H4 (cell line): ENCODE results near the gene KRT8. TPM values are rescaled to one million over a fixed set of nuclear protein-coding genes. Genes with fewer than 3 reads are reported as not detected.
"Not testable (repeated sequence)": the region's sequence is repeated elsewhere in the genome, so short reads cannot be mapped to it uniquely, and the experiment has no call there.

Experiments used
- DNase-seq: peaks from one replicate; pipeline ENCODE4 v3.0.0-alpha.2; 2015; ENCODE audit warnings: low spot score
- total RNA-seq: library from RNA; depleted of rRNA; stranded (reverse); fragments of >200 nt; shearing (Covaris generic); gene quantifications from 2 replicates; pipeline ENCODE4 v1.2.3, GENCODE V29; 2014

KRT8 gene
- total RNA-seq, 1 experiment from 2014 or later = 20.7 TPM

DNA sequence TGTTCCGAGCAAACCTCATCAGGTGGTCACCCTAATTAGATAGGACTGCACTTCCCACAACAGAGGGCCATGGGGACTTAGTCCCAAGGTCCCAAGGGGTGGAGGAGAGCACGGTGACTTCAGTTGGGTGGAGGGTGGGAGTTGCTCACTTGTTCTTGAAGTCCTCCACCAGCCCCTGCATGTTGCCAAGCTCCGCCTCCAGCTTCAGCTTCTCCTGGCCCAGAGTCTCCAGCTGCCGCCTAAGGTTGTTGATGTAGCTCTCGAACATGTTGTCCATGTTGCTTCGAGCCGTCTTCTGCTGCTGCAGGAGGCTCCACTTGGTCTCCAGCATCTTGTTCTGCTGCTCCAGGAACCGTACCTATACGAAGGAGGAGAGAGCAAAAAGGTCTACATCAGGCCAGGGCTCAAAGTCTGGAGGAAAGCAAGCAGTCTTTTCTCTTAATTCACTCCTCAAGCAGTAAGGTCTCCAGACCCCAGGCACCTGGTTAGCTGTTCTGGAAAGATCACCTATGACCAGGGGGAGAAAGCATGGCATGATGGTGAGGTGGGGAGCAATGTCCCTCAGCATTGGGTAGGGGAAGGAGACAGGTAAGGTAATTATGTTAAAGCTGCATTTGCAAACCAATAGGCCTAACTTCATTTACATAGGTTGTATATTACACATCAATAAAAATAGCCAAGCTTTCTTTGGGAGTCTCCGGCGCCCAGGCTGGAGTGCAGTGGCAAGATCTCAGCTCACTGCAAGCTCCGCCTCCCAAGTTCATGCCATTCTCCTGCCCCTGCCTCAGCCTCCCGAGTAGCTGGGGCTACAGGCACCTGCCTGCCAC is 2.9 kb downstream of the KRT8 start:
- no peak for DNase-seq

DNA sequence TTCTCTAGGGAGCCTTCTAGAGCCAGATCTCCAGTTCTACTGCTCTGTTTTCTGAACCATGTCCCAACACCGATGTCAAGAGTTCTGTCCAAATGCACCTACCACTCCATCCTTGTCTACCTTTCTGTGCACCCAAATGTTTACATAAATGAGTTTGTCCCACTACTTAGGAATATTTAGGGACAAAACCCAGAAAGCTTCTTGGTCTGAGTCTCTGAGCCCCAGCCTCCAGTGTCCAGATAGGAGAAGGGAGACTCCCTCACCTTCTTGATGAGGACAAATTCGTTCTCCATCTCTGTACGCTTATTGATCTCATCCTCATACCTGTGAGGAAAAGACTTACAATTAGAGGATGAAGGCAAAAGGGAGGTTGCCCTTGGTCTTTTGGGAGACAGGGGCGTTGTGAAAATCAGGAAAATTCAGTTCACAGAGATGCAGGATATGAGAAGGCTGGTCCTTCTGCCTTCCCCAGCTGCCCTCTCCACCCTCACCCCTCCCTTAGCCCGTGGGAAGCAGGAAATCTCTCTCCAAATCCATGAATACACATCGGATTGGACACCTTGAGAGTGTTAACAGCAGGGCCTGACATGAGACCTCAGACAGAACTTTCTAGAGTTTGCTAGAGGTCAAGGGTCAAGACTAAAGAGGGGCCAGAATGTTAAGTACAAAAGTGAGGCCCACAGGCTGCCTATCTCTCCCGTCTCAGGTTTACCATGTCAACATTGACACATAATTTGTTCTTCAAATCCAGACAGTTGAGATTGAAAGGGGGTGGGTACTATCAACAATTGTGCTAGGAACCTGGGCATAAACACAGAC is 3.8 kb downstream of the KRT8 start:
- no peak for DNase-seq

DNA sequence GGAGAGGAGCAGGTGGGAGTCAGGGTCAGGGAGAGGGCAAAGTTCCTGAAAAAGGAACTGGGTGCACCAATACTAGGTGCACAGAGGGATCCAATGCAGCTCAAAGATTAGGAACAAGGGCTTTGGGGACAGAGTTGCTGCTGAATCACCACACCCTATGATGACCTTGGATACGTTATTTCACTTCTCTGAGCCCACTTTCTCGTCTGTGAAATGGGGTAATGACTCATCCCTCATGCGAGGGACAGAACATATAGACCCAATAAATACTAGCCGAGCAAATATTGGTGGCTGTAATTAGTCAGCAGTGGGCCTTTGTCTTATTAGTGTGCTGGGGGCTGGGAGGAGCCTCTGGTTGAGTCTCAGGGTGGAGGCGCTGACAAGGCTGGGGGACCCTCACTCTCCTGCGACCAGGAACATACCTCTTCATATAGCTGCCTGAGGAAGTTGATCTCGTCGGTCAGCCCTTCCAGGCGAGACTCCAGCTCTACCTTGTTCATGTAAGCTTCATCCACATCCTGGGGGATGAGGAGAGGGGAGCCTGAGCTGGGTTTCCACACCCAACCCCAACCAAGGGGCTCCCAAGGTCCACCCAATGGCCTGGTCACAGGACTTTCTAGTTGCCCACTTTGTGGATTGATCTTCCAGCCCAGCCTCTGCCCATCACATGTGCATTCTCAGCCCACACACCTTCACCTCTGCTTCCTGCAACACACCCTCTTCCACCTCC is 4.5 kb downstream of the KRT8 start:
- no peak for DNase-seq

DNA sequence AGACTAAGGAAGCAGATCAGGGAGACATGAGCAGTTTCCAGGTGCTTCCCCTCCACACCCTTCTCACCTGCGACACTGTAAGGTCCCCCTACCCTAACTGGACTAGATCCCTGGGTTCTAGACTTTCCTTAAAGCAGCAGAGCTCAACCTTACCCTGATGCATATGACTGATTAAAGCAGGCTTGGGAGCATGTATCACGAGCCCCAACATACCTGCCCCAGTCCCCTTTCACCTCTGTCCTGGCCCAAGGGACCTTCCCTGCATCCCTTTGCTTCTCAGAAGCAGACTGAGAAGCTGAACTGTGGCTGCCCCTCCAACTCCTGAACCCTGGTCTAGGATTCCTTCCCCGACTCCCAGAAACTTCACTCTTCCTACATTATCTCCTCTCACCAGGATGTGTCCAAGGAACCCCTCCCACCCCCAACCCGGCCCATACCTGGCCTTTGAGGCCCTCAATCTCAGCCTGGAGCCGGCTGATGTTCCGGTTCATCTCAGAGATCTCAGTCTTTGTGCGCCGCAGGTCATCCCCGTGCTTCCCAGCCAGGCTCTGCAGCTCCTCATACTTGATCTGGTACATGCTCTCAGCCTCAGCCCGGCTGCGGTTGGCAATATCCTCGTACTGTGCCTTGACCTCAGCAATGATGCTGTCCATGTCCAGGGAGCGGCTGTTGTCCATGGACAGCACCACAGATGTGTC is 5.4 kb downstream of the KRT8 start:
- no peak for DNase-seq

DNA sequence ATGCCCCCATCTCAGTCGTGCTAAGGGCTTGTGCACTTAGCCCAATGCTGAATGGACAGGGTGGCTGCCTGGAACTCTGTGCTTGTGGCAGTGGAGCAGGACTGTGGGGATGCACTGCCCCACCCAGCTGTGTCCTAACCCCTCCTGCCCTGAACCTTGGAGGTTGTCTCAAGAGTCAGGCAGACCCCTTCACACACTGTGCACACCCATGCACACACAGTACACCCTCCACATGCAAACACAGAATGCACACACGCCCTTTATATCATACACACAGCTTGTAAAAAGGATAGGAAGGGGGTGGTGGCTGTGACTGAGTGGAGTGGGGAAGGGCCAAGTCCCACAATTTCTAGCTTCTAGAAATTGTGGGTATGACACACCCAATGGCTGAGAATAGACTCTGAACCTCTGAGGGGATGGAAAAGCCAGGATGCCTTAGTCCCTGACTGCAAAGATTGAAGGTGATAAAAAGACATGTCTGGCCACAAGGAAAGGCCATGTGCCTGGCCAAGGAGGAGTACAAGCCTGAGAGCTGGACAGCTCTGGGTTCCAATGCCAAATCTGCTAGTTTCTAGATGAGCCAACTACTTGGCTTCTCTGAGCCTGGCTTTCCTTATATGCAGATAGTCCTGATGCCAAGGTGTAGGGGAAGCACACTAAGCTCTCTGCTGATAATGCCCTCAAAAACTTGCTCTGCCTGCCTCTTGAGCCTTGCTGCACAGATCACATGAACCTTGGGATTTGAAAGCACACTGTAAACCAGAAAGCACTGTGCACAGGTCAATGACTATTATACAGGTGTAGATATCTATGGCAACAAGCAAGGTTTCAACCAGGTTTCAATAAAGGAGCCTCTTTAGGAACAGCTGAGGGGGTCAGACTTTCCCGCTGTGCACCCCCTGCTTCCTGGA is 8.4 kb downstream of the KRT8 start:
- DNase-seq = no peak

DNA sequence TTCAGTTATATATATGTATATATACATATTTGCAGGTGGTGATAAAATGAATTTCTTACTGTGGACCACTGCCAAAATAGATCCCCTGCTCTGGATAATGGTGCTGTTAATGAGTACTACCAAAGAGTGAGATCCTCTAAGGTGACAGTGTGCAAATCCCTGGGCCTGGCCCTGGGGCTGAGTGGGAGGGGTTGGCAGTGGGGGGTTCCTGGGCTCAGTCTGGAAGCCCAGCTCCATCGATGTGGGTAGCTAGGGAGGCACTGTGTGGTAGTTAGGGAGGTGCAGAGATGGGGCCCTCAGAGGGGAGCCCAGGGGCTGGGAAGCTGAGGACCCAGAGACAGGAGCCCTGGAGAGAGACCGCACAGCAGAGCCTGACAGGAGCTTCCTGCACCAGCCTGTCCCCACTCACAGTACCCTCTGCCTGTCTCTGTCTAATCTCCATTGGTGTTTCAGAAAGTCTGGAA is 9.1 kb downstream of the KRT8 start:
- DNase-seq = no peak

DNA sequence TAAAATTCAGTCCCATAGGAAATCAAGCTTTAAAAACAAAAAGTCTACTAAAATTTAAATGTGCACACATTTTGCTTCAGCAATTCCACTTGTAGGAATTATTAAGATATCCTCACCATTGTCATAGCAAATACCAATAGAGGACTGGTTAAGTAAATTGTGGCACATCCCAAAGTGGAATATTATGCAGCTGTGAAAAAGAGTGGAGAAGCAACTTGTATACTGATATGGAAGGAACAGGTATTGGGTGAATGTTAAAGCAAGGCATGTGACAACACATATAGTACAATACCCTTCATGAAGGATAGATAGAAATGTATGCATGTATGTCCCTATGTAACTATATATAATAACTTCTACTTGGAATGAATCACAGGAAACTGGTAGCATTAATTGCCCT is 11.9 kb downstream of the KRT8 start:
- no peak for DNase-seq

DNA sequence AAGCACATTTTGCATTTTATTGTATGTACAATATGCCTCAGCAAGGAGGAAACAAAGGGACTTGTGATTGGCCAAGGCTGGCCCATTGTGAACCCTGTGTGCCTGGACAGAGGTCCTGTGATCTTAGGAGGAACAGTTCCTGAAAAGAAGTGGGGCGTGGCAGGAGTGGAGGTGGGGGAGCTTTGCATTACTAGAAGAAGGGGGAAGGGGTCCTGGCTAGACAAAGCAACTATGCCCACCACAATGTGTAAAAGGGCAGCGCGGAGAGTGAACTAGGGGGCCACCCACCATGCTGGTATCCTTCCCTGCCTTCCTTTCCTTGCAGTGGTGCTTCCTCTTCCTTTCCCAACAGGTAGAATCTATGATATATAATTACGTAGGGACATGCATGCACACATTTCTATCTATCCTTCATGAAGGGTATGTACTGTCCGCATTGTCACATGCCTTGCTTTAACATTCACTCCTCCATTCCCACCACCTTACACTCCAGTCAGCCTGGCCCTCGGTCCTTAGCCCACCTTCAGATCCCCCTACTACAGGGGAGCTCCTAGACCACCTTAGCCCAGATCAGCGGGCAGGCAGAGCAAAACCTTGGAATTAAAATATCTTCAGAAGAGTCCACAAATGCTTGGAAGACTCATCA is 12.5 kb downstream of the KRT8 start:
- no peak for DNase-seq

DNA sequence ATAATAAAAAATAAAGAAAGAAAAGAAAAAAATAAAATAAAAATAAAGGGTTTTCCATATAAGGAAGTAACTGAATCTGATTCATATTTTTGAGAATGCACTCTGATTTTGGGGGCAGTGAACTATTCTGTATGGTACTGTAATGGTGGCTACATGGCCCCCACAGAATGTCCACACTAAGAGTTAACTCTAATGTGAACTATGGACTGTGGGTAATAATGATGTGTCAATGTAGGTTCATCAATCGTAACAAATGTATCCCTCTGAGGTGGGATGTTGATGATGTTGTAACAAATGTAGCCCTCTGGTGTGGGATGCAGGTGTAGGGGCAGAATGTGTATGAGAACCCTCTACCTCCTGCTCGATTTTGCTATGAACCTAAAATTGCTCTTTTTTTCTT is 13.8 kb downstream of the KRT8 start:
- no peak for DNase-seq

DNA sequence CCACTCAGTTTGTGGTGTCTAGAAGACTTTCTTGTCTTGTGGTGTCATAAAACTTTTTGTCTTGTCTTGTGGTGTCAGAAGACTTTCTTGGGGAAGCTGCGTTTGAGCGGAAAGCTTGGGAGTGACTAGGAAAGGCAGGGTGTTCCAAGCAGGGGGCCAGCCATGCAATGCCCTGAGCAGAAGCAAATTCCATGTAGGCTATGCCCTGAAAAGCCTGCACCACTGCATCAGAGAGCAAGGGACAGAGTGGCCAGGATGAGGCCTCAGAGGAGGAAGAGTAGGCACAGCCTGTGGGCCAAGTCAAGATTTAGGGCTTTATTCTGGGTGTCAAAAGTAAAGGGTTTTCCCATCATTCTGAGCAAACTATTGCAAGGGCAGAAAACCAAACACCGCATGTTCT is 14.5 kb downstream of the KRT8 start:
- no peak for DNase-seq

DNA sequence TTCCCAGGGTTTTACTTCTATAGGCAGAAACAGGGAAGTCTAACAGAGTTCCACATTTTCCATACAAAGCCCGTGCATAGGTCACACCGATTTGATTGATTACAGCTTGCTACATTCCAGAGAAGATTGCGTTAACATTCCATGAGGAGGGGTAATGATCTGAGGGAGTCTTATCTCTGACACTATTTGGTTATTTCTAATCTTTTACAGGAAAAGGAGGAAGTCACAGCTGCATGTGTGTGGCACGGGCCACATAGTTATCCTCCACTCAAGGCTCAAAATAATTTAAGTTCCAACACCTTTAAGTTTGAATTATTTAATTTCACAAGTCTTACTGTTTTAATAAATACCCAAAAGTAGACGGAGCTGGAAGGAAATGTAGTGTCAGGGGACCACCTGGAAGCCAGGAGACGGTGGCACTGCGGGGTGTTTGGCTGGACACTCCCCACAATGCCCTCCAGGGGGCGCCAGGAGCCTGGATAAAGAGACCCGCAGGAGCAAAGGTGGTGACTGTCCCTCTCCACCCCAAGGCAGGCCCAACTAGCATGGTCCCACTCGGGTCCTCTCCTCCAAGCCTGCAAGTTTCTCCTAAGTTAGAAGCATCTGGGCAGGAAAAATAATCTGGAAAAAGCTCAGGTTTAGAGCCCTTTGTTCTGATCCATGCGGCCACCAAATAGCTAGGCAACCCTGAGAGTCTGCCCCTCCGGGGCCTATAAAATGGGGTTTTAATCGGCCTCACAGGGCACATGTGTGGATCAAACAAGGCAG is 20.2 kb downstream of the KRT8 start:
- DNase-seq = peak; percentile 48

DNA sequence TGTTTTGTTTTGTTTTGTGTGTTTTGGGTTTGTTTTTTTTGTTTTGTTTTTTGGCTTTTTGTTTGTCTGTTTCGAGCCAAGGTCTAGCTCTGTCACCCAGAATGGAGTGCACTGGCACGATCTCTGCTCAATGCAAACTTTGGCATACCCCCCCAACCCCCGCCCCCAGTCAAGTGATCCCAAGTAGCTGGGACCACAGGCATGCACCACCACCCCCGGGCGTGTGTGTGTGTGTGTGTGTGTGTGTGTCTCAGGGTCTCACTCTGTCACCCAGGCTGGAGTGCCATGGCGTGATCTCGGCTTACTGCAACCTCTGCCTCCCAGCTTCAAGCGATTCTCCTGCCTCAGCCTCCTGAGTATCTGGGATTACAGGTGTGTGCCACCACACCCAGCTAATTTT is 24.4 kb downstream of the KRT8 start:
- not testable (repeated sequence) for DNase-seq

DNA sequence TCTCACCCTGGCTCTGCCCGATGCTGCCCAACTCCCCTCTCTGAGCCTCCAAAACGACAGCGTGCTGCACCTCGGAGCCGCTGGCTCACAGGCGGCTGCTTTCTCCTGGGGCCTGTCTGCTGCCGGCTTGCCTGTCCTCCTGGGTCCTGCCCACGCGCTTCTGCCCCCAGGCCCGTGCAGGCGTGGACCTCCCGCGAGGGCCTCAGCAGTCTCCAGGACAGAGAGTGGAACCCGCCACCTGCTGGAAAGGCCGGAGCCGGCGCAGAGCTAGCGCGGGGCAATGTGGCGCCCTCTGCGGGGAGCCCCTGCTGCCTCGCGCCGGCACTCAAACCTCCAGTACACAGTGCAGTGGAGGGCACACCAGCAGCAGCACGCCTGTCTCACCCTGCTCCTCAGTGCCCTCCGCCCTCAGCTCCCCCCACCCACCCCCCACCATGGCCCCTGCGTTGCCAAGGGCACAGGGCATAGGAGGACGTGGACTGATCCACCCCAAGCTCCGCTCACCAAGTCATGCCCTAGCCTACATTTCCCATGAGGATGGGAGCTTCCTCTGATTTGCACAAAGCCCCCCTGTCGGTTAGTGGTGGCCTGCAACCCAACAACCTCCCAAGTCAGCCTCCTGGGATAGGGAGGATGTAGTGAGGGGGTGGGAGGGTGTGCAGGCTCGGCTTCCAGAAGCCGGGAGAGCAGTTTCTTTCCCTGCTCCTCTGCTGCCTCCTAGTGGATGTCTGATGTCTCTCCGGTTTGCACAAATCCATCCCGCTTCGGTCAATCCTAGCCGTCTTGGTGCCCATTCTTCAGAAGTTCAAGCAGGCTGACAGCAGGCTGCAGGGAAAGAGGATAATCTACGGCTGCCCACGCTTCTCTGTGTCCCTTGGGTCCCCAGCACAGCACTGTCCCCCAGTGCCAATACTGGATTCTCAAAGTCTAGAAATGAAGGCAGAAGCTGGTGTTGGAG is 25.2 kb downstream of the KRT8 start:
- DNase-seq = peak; percentile 90

DNA sequence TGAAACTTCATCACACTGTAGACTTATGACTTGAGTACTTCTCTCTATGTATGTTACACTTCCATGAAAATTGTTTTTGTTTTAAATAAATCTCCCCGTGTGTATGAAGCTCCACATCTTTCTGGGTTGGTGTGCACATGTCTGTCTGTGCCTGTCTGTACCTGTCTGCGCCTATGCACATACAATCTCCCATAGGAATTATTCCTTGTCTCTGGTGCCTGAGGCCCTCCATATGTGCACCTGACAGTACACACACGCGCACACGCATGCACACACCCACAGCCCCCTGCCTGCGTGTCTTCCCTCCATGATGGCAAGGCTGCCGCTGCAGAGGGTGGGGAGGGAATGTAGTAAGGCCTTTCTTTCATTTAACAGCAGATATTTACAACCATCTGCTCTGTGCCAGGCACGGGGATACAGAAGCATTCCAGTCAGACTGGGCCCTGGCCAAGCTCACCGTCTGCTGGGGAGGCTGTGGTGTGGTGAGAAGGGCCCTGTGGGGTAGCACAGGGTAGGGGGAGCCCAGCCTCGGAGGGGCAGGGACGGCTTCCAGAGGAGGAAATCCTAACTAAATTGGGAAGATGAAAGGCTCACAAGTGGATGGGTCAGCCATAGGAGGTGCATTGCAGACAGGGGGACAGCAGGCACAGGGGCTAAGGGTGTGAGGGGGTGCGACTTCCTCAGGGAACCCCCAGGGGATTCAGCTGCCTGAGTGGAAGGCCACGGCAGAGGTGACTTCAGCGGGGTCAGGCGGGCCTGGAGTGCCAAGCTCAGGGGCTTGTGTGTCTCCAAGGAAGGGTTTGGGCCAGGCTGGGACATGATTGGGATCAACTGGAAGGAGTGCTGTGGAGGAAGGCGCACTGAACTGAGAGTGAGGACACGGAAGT is 26.1 kb downstream of the KRT8 start:
- no peak for DNase-seq

DNA sequence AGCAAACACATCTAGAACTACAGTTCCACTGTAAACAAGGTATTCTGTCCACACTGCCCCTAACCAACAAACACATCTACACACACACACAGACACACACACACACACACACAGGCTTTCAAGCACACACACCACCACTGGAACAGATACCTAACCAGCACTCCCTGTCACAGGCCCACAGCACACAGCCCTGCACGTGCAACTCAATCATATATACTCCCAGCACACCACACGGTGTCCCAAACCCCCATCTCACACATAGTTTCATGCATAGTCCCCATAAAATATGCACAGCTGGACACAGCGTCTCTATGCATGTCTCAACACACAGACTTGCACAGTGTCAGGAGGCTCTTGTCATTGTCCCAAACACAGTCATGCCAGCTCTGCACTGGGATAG is 27.6 kb downstream of the KRT8 start:
- DNase-seq = no peak

DNA sequence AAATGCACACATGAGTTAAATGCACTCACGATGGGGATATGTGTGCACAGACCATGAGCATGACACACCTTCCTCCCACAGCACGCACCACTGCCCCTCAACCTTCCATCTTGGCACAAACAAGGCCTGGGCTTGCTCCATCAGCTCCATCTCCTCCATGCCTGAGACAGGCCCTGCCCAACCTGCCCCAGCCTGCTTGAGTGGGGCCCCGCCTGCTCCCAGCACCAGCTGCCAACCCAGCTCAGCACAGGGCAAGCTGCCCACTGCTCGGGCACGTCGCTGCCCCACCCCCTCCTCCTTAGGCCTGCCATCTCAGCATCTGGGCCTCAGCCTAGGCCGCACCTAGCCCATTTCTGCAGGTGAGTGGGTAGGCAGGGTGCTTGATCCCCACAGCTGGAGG is 28.5 kb downstream of the KRT8 start:
- no peak for DNase-seq
